Activated naive CD8-positive, alpha-beta T cell (primary cell): Measurements from ENCODE around the gene RNF187.
"Not testable (repeated sequence)": the region's sequence is repeated elsewhere in the genome, so short reads cannot be mapped to it uniquely, and the experiment has no call there.

ENCODE experiments used
- H3K27ac Mint-ChIP-seq: one replicate; pipeline ENCODE4 v1.8.0; 2021; ENCODE audit warnings: mixed read lengths
- H3K27me3 Mint-ChIP-seq: one replicate; pipeline ENCODE4 v1.8.0; 2021; ENCODE audit warnings: mixed read lengths
- H3K36me3 Mint-ChIP-seq: one replicate; pipeline ENCODE4 v1.8.0; 2021; ENCODE audit warnings: mixed read lengths
- H3K4me1 Mint-ChIP-seq: one replicate; pipeline ENCODE4 v1.8.0; 2021; ENCODE audit warnings: low read depth, mixed read lengths
- H3K4me3 Mint-ChIP-seq: one replicate; pipeline ENCODE4 v1.8.0; 2021; ENCODE audit warnings: mild to moderate bottlenecking, mixed read lengths
- H3K9me3 Mint-ChIP-seq: one replicate; pipeline ENCODE4 v1.8.0; 2021; ENCODE audit warnings: low read depth, mixed read lengths

The RNF187 gene

DNA sequence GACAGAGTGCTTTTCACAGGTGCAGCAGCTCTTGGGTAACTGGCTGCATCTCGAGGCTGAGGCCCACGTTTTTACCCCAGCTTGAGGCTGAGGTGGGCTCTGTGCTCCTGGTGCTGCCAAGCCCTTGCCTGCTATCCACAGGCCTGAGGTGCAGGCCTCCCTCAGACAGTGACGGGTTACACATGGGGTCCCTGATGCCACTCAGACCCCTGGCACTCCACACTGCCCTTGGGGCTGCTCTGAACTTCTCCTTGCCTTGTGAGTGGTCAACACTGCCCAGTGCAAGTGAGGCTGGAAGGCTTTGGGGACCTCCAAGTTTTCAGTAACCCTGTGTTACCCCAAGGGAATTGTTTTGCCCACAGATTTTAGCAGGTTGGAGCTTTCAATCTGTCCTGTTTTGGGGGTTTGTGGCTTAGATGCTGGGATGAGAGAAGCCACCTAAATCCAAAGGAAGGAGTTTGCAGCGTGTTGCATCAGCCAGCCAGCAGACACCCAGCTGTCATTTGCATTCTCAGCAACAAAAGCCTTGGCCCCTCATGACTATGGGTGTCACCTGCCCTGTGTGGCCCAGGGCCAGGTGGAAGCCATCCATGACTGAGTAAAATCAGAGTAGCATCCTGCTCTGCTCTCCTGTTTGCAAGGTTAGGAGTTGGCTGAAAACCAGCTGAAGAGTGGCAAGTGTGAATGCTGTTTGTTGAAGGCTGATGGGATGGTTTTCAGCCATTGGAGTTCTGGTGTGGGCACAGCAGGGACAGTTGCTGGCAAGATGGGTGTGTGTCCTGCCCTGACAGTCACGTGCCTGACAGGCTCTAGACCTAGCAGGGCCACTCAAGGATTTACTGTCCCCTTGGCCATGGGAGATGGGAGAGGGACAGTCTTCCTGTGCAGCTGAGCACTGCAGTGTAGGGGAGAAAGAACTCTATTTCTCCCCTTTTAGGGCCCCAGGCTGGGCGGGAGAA lies 3.2 kb downstream of the RNF187 start:
- H3K4me3 Mint-ChIP-seq, result peak overlapping the region; percentile 62
- H3K36me3 Mint-ChIP-seq, result peaks cover 8% of the 10 kb centered on the region

DNA sequence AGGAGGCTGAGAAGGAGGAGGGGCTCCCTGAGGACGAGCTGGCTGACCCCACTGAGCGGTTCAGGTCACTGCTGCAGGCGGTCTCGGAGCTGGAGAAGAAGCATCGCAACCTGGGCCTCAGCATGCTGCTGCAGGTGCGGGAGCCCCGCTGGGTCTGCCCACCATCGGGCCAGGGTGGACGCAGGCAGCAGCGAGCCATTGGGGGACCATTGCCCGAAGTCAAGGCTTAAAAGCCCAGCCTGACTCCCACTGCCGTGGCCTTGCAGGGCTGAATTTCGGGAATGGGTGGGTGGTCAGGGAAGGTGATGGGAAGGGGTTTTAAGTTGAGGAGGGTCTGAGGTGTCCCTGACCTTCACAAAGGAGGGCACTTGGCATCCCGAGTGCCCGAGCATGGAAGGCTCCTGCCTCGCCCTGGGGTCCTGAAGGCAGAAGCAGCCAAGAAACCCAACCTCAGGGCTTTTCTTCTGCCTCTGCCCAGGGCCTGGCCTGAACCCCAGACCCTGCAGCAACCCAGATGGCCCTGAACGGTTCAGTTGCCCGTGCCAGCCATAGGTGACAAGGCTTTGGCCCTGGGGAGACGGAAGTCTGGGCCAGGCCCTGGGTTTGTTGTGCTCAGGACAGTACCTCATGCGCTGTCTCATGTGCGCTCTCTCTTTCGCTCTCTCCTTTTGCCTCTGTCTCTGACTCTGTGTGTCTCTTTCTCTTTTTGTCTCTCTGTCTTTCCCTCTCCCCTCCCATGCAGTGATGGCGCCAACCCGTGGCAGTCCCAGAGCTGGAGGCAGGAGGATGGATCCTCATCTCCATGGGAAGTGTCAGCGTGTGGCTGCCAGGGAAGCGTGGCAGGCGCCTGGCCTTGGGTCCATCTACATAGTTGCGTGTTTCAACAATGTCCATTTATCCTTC lies 6.2 kb downstream of the RNF187 start:
- Mint-ChIP-seq H3K4me3 (no peak overlapping the region), H3K36me3 (peaks cover 9% of the 10 kb centered on the region), H3K9me3 (no peaks in the 10 kb centered on the region), H3K27me3 (no peaks in the 10 kb centered on the region), H3K4me1 (peaks cover 31% of the 10 kb centered on the region), H3K27ac (no peak overlapping the region)

More for the DNA sequence above, 3.2 kb downstream of the RNF187 start:
- Mint-ChIP-seq H3K9me3 (no peaks in the 10 kb centered on the region), H3K27ac (peak overlapping the region; percentile 61), H3K4me1 (peaks cover 34% of the 10 kb centered on the region), H3K27me3 (no peaks in the 10 kb centered on the region)

DNA sequence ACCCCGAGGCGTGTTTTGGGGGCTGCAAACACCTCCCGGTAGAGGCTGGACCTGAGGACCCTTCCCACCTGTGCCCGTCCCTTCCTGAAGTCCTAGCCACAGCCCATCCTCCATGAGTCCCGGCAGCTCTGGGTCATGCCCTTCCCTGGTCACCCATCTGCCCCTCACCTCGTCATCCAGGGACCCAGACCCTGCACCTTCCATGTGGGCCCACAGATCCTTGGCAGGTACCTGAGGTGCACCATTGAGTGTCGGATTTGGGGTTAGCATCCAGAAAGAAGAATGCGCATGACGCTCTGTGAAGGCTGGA lies 6.8 kb downstream of the RNF187 start:
- Mint-ChIP-seq H3K9me3 (no peaks in the 10 kb centered on the region), H3K27ac (no peak overlapping the region), H3K36me3 (peaks cover 9% of the 10 kb centered on the region), H3K4me3 (no peak overlapping the region), H3K27me3 (no peaks in the 10 kb centered on the region), H3K4me1 (peaks cover 27% of the 10 kb centered on the region)

DNA sequence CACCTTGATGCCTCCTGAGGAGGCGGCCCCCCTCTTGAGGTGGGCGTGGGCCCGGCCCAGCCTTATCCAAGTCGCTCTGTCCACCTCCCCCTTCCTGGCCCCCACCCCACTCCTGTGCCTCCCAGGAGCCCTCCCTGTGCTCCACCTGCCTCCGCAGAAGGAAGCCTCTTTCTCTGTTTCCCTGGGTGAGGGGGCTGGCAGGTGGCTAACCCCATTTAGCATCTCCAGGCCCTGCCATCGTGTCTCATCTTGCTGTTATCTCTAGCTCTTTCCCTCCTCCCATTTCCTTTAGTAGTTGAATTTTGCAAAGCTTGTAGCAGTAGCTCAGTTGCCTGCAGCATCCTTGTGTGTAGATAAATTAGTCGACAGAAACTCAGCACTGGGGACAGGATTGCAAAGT lies 7.2 kb downstream of the RNF187 start:
- H3K4me1 Mint-ChIP-seq, result peaks cover 24% of the 10 kb centered on the region
- no peak overlapping the region for H3K4me3 Mint-ChIP-seq
- no peak overlapping the region for H3K27ac Mint-ChIP-seq
- H3K36me3 Mint-ChIP-seq, result peaks cover 10% of the 10 kb centered on the region
- H3K9me3 Mint-ChIP-seq, result no peaks in the 10 kb centered on the region
- no peaks in the 10 kb centered on the region for H3K27me3 Mint-ChIP-seq

DNA sequence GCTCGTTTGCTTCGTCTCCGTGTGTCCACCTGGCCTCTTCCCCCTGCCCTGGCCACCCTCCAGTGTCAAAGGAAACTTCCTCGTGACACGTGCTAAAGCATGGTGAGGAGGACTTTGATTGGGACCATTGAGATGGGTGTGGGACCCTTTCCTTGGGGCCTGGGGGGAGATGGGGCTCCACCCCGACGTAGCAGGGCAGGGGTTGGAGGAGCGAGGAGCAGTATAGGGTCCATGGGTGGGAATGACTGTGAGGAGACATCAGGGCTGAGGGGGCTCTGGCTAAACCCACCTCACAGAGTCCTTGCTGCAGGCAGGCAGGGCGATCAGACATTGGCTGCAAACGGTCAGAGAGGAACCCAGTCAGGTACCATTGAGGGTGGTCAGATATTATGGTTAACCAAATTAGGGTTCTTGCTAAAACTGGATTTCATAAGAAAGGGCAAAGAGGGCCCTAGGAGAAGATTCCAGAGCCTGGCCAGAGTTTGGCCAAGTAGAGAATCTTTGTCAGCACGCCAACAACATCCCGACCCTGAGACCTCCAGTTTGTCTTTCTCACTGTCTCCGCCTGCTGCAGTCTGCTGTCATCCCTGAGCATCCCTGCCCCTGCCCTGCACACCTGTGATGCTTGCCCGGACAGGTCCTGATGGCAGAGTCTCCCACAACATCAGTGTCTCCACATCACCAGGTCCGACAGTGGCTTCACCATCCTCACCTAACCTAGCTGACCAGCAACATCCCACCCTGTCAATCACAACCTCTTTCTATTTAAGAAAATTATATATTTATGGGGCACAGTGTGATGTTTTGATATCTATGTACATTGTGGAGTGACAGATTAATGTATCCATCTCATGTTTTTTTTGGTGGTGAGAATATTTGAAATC lies 8.0 kb downstream of the RNF187 start:
- no peak overlapping the region for H3K4me3 Mint-ChIP-seq
- H3K27ac Mint-ChIP-seq, result no peak overlapping the region
- peaks cover 12% of the 10 kb centered on the region for H3K36me3 Mint-ChIP-seq

DNA sequence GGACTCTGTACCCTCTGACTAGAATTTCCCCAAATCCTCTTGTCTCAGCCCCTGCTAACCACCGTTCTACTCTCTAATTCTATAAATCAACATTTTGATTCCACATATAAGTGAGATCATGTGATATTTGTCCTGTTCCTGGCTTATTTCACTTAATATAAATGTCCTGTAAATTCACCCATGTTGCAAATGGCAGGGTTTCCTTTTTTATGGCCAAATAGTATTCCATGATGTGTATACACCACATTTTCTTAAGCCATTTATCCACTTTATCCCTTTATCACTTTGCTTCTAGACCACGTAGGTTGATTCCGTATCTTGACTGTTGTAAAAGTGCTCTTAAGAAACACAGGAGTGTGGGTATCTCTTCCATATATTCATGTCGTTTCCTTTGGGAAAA lies 8.9 kb downstream of the RNF187 start:
- no peaks in the 10 kb centered on the region for H3K27me3 Mint-ChIP-seq
- H3K4me1 Mint-ChIP-seq, result peaks cover 25% of the 10 kb centered on the region
- H3K27ac Mint-ChIP-seq, result no peak overlapping the region
- no peak overlapping the region for H3K4me3 Mint-ChIP-seq
- peaks cover 9% of the 10 kb centered on the region for H3K36me3 Mint-ChIP-seq
- no peaks in the 10 kb centered on the region for H3K9me3 Mint-ChIP-seq

More for the DNA sequence above, 8.0 kb downstream of the RNF187 start:
- no peaks in the 10 kb centered on the region for H3K27me3 Mint-ChIP-seq
- H3K9me3 Mint-ChIP-seq, result no peaks in the 10 kb centered on the region
- peaks cover 23% of the 10 kb centered on the region for H3K4me1 Mint-ChIP-seq

DNA sequence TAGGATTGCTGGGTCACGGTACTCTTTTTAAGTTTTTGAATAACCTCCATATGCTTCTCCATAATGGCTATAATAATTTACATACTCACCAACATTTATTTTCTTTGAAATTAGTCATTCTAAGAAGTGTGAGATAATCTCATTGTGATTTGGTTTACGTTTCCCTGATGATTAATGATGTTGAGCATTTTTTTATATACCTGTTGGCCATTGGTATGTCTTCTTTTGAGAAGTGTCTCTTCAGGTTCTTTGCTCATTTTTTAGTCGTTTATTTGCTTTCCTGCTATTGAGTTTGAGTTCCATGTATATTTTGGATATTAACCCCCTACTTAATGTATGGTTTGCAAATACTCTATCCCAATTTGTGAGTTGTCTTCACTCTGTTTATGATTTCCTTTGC lies 9.3 kb downstream of the RNF187 start:
- H3K27me3 Mint-ChIP-seq, result no peaks in the 10 kb centered on the region
- H3K9me3 Mint-ChIP-seq, result no peaks in the 10 kb centered on the region
- H3K27ac Mint-ChIP-seq, result no peak overlapping the region
- peaks cover 28% of the 10 kb centered on the region for H3K4me1 Mint-ChIP-seq
- H3K4me3 Mint-ChIP-seq, result no peak overlapping the region
- H3K36me3 Mint-ChIP-seq, result peaks cover 9% of the 10 kb centered on the region

DNA sequence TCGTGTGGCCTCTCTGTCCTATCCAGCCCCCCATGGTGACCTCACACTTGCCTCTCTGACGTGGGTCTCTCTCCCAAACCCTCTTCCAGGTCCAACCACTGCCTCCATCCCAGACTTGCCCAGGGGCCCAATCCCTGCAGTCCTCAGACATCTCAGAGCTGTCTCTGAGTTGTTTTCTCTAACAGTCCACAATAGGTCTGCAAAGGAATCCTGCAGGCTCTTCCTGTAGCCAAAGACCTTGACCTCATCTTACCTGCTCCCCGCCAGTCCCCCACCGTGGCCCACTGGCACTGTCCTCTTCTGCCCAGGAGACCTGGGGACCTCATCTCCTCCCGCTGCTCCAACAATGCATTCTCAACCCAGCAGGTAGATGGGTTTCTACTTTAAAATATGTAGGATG lies 10.0 kb downstream of the RNF187 start:
- peaks cover 6% of the 10 kb centered on the region for H3K36me3 Mint-ChIP-seq
- no peaks in the 10 kb centered on the region for H3K27me3 Mint-ChIP-seq
- no peak overlapping the region for H3K27ac Mint-ChIP-seq
- no peaks in the 10 kb centered on the region for H3K9me3 Mint-ChIP-seq
- no peak overlapping the region for H3K4me3 Mint-ChIP-seq
- peaks cover 26% of the 10 kb centered on the region for H3K4me1 Mint-ChIP-seq

DNA sequence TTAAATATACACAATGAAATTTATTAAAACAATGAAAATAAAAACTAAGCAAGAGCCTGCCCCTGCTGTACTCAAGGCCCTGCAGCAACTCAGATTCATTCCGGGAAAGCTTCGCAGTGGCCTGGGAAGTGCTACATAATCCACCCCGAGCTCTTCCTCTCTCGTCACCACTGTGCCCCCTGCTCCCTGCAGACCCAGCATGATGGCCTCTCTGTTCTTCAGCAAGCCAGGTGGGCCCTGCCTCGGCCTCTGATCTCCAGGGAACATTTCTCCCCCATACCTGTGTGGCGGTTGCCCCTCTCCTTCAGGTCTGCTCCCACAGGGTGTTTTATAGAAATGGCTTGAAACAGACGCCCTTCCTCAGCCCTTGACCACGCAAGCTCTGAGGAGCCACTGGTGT lies 10.6 kb downstream of the RNF187 start:
- H3K27ac Mint-ChIP-seq, result no peak overlapping the region
- peaks cover 26% of the 10 kb centered on the region for H3K4me1 Mint-ChIP-seq
- no peak overlapping the region for H3K4me3 Mint-ChIP-seq
- H3K36me3 Mint-ChIP-seq, result peaks cover 6% of the 10 kb centered on the region
- no peaks in the 10 kb centered on the region for H3K9me3 Mint-ChIP-seq
- no peaks in the 10 kb centered on the region for H3K27me3 Mint-ChIP-seq

DNA sequence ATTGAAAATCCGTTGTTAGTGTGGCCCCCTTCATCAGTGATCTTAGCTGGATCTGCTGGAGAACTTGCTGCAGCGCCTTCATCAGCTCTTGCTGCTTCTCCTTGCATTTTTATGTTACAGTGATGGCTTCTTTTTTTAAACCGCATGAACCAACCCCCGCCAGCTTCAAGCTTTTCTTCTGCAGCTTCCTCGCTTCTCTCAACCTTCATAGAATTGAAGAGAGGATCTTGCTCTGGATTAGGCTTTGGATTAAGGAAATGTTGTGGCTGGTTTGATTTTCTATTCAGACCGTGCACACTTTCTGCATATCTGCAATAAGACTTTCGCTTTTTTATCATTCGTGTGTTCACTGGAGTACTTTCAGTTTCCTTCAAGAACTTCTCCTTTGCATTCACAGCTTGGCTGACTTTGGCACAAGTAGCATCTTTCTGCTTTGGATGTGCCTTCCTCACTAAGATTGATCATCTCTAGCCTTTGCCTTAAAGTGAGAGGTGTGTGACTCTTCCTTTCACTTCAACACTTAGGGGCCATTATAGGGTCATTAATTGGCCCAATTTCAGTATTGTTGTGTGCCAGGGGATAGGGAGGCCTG lies 13.1 kb downstream of the RNF187 start:
- H3K27me3 Mint-ChIP-seq, result peaks cover 1% of the 10 kb centered on the region
- peaks cover 5% of the 10 kb centered on the region for H3K36me3 Mint-ChIP-seq
- H3K9me3 Mint-ChIP-seq, result no peaks in the 10 kb centered on the region
- peaks cover 24% of the 10 kb centered on the region for H3K4me1 Mint-ChIP-seq
- peak overlapping the region; percentile 58 for H3K27ac Mint-ChIP-seq
- H3K4me3 Mint-ChIP-seq, result peak overlapping the region; percentile 78

DNA sequence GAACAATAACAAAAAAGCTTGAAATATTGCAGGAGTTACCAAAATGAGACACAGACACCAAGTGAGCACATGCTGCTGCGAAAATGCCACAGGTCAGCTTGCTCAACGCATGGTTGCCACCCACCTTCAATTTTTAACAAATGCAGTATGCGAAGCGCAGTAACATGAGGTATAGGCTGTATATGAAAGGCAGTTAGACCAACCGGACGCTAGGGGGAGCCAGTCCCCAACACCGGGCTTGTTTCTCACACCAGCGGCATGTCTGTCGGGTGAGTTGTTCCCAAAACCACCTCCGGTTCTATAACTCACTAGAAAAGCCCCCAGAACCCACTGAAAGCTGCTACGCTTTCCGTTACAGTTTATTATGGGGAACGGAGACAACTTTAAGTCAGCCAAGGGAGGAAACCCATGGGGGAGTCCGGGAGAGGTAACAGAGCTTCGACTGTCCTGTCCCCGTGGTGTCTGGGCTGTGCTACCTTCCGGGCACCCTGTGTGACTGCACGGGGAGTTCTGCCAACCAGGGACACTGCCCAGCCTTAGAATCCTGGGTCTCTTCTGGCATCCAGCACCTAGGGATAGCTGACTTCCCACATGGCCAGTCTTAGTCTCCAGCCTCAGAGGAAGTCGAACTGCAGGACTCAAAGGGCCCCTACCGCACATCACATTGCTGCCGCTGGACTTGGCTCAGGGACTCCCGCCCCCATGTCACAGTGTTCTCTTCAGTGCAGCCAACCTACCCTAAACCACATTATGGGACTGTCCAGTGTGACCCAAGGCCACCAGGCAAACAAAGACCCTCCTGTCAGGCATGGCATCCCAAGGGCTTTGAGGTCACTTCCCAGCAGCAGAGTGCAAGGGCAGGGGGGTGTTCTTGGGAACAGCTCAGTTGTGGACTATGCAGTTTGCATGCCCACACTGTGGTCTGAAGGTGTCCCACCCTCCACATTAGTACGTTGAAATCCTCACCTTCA lies 14.0 kb downstream of the RNF187 start:
- H3K36me3 Mint-ChIP-seq, result peaks cover 5% of the 10 kb centered on the region
- H3K27me3 Mint-ChIP-seq, result peaks cover 1% of the 10 kb centered on the region
- H3K4me3 Mint-ChIP-seq, result peak overlapping the region; percentile 78
- H3K9me3 Mint-ChIP-seq, result no peaks in the 10 kb centered on the region
- peaks cover 24% of the 10 kb centered on the region for H3K4me1 Mint-ChIP-seq
- peak overlapping the region; percentile 58 for H3K27ac Mint-ChIP-seq

DNA sequence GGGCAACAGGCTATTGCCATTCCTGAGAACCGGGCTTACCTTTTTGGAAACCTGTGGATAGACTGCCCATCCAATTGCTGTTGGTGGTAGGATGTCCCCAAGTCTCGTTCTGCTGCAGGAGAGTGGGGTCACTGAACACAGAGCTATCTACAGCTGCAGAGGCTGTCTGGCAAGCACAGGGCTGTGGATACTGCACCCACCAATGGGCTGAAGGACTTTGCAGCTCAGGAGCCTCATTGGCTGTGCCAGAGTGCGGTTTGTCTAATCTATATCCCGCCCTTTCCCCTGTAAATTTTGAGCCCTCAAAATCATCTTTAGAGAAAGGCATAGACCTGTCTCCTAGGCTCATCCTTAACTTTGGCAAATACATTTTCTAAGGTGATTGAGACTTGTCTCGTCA lies 15.3 kb downstream of the RNF187 start:
- Mint-ChIP-seq H3K4me3 (no peak overlapping the region), H3K27me3 (peaks cover 1% of the 10 kb centered on the region), H3K27ac (no peak overlapping the region), H3K4me1 (peaks cover 24% of the 10 kb centered on the region), H3K9me3 (no peaks in the 10 kb centered on the region), H3K36me3 (peaks cover 3% of the 10 kb centered on the region)

DNA sequence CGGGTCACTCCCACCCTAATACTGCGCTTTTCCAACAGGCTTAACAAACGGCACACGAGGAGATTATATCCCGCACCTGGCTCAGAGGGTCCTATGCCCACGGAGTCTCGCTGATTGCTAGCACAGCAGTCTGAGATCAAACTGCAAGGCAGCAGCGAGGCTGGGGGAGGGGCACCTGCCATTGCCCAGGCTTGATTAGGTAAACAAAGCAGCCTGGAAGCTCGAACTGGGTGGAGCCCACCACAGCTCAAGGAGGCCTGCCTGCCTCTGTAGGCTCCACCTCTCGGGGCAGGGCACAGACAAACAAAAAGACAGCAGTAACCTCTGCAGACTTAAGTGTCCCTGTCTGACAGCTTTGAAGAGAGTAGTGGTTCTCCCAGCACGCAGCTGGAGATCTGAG lies 18.8 kb downstream of the RNF187 start:
- H3K4me3 Mint-ChIP-seq, H3K27me3 Mint-ChIP-seq, H3K4me1 Mint-ChIP-seq, H3K27ac Mint-ChIP-seq, H3K36me3 Mint-ChIP-seq, H3K9me3 Mint-ChIP-seq: not testable (repeated sequence)
